ENCODE results near the gene PPP1R9A.

DNA sequence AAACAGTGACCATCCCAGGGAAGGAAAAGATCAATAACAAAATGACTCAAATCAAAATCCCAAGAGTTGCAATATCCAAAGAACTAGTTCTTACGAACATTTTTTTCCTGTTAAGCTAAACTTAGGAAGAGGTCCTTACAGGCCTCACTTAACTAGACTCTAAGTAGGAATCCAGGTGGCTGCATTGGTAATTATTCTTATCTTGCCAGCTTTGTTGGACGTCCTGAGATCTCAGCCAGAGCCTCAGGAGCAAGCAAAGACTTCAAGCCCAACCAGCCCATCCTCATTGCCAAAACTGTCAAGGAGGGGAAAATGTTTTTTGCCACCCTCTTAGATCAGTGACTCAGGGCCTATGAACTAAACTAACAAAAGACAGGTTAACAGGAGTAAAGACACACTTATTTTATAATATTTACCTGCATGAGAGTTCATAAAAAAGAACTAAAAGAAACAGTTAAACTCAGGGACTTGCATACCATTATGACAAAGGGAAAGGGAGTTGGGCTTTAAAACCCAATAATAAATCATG, 18.3 kb upstream of the PPP1R9A start:
- TF ChIP-seq, protein P1, sequence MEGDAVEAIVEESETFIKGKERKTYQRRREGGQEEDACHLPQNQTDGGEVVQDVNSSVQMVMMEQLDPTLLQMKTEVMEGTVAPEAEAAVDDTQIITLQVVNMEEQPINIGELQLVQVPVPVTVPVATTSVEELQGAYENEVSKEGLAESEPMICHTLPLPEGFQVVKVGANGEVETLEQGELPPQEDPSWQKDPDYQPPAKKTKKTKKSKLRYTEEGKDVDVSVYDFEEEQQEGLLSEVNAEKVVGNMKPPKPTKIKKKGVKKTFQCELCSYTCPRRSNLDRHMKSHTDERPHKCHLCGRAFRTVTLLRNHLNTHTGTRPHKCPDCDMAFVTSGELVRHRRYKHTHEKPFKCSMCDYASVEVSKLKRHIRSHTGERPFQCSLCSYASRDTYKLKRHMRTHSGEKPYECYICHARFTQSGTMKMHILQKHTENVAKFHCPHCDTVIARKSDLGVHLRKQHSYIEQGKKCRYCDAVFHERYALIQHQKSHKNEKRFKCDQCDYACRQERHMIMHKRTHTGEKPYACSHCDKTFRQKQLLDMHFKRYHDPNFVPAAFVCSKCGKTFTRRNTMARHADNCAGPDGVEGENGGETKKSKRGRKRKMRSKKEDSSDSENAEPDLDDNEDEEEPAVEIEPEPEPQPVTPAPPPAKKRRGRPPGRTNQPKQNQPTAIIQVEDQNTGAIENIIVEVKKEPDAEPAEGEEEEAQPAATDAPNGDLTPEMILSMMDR (IDR thresholded peaks at IDR 0.05): no peak
- no peak for TF ChIP-seq ZFX (IDR thresholded peaks at IDR 0.05; ENCODE audit: borderline replicate concordance)
